Parathyroid adenoma (tissue), 2 donors: Measurements from ENCODE around the gene ME3.

Experiments
- H2AFZ ChIP-seq: fragments of 300-600 bp; sonication (generic); one replicate; pipeline ENCODE4 v1.7.0; 2017; ENCODE audit warnings: antibody characterized with exemption, mild to moderate bottlenecking
- H3K27ac ChIP-seq: fragments of 300-600 bp; sonication (generic); one replicate; pipeline ENCODE4 v1.7.0; 2017
- H3K27me3 ChIP-seq: fragments of 300-600 bp; sonication (generic); one replicate; pipeline ENCODE4 v1.7.0; 2017; ENCODE audit warnings: low read length; ENCODE audit not compliant: control insufficient read depth, insufficient read depth
- H3K36me3 ChIP-seq: fragments of 300-600 bp; sonication (generic); one replicate; pipeline ENCODE4 v1.7.0; 2017; ENCODE audit warnings: low read length; ENCODE audit not compliant: control insufficient read depth, insufficient read depth
- H3K4me1 ChIP-seq: fragments of 300-600 bp; sonication (generic); one replicate; pipeline ENCODE4 v1.7.0; 2017; ENCODE audit warnings: control low read depth
- H3K4me2 ChIP-seq: fragments of 300-600 bp; sonication (generic); one replicate; pipeline ENCODE4 v1.7.0; 2017; ENCODE audit warnings: low read length
- H3K4me3 ChIP-seq: fragments of 300-600 bp; sonication (generic); one replicate; pipeline ENCODE4 v1.7.0; 2017; ENCODE audit warnings: low read depth, low read length
- H3K79me2 ChIP-seq: fragments of 300-600 bp; sonication (generic); one replicate; pipeline ENCODE4 v1.7.0; 2017; ENCODE audit warnings: control low read depth
- H3K9ac ChIP-seq: fragments of 300-600 bp; sonication (generic); one replicate; pipeline ENCODE4 v1.7.0; 2017; ENCODE audit warnings: mild to moderate bottlenecking
- H3K9me3 ChIP-seq: fragments of 300-600 bp; sonication (generic); one replicate; pipeline ENCODE4 v1.7.0; 2017; ENCODE audit warnings: low read length; ENCODE audit not compliant: control insufficient read depth
- CTCF ChIP-seq: fragments of 300-600 bp; sonication (generic); IDR thresholded peaks from one replicate; pipeline ENCODE4 v1.7.0; 2017; ENCODE audit warnings: antibody characterized with exemption, mild to moderate bottlenecking
- donor health status: primary hyperparathyroidism.

Gene ME3

DNA sequence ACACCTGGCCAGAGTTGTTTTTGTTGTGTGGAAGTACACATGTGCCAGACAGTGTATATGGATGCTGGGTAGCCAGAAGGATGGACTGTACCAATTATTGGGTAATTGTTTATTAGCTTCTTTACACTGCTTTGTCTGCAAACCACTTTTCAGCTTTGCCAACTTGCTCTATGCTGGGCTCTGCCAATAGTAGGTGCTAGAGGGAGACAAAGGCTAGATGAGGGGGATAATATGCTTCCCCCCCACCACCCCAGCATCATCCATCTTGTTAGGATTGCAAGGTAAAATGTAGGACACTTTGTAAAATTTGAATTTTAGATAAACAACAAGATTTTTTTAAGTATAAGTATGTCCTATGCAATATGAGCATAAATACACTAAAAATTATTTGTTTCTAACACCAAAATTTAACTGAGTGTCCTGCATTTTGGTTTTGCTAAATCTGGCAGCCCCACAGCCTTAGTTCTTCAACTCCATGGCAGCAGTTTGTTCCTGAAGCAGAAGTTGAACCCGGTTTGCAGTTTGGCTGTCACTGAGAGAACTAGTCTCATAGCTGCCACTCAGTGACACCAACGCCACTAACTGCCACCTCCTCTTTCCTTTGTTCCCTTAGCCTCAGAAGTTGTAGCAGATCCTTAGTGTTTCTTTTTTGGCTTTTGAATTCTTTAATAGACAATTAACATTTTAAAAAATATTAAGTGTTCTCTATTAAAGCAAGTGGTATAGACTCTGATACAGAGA, 219.0 kb downstream of the ME3 start:
- no peak overlapping the region for H3K4me2 ChIP-seq
- H3K9ac ChIP-seq: no peak overlapping the region
- no peaks in the 10 kb centered on the region for H3K36me3 ChIP-seq
- no peak overlapping the region for H3K27ac ChIP-seq
- H3K79me2 ChIP-seq: no peaks in the 10 kb centered on the region
- no peak for TF ChIP-seq CTCF
- no peaks in the 10 kb centered on the region for H3K9me3 ChIP-seq
- no peaks in the 10 kb centered on the region for H3K27me3 ChIP-seq
- no peak overlapping the region for H3K4me3 ChIP-seq
- no peak overlapping the region for H2AFZ ChIP-seq
- no peaks in the 10 kb centered on the region for H3K4me1 ChIP-seq

GRCh38 chr11:86449993-86450629, 222.3 kb downstream of the ME3 start:
- Histone ChIP-seq H3K4me2 (no peak overlapping the region), H3K79me2 (no peaks in the 10 kb centered on the region), H3K4me3 (no peak overlapping the region), H3K9me3 (no peaks in the 10 kb centered on the region), H3K27me3 (no peaks in the 10 kb centered on the region), H3K4me1 (no peaks in the 10 kb centered on the region), H3K9ac (no peak overlapping the region), H3K27ac (no peak overlapping the region), H3K36me3 (no peaks in the 10 kb centered on the region), H2AFZ (no peak overlapping the region)
- no peak for TF ChIP-seq CTCF

GRCh38 chr11:86447763-86448480, 224.5 kb downstream of the ME3 start:
- TF ChIP-seq CTCF: no peak
- Histone ChIP-seq H3K27me3 (no peaks in the 10 kb centered on the region), H3K27ac (no peak overlapping the region), H3K9ac (no peak overlapping the region), H2AFZ (no peak overlapping the region), H3K36me3 (no peaks in the 10 kb centered on the region), H3K4me2 (no peak overlapping the region), H3K4me3 (no peak overlapping the region), H3K9me3 (no peaks in the 10 kb centered on the region), H3K4me1 (no peaks in the 10 kb centered on the region), H3K79me2 (no peaks in the 10 kb centered on the region)

DNA sequence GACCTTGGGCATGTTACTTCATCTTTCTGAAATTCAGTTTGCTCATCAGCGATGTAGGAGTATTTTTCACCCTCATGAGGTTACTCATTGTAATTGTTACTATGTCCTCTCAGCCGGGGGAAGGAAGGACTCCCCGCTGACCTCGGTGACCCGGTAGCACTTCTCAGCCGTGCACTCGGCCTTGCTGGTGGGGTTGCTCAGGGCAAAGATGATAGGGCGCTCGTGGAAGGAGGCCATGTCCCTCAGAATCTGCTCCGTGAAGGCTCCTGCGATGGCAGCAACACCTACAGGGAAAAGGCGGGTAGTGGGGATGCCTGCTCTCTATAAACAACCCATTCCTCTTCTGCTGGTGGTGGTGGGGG, 225.5 kb downstream of the ME3 start:
- Histone ChIP-seq H3K9me3 (no peaks in the 10 kb centered on the region), H3K4me2 (no peak overlapping the region), H3K9ac (no peak overlapping the region), H3K27ac (no peak overlapping the region), H2AFZ (no peak overlapping the region), H3K36me3 (no peaks in the 10 kb centered on the region), H3K4me1 (no peaks in the 10 kb centered on the region), H3K4me3 (no peak overlapping the region), H3K79me2 (no peaks in the 10 kb centered on the region), H3K27me3 (no peaks in the 10 kb centered on the region)
- TF ChIP-seq CTCF: no peak
